Ecto neural progenitor cell (in vitro differentiated cells): ENCODE measurements around the gene CASKIN2.
"Not testable (repeated sequence)": the region's sequence is repeated elsewhere in the genome, so short reads cannot be mapped to it uniquely, and the experiment has no call there.

Experiments used
- DNase-seq: peaks from one replicate; pipeline ENCODE4 v3.0.0-alpha.2; 2018; ENCODE audit warnings: low spot score

Gene CASKIN2

DNA sequence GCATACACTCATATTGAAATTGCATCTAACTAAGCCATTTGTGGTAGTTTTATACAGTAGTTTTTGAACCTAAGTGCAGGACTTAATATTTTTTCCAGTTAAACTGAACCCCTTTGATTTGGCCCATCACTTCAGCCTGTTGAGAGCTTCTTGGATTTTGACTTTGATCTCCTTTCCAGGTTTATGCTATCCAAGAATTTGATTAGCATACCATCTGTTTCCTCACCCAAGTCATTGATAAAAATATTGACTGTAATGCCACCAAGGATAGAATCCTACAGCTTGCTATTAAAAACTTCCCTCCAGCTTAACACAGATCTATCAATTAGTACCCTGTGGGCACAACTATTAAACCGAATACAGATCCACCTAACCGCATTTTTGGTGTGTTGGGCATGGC is 51.7 kb downstream of the CASKIN2 start:
- no peak for DNase-seq

DNA sequence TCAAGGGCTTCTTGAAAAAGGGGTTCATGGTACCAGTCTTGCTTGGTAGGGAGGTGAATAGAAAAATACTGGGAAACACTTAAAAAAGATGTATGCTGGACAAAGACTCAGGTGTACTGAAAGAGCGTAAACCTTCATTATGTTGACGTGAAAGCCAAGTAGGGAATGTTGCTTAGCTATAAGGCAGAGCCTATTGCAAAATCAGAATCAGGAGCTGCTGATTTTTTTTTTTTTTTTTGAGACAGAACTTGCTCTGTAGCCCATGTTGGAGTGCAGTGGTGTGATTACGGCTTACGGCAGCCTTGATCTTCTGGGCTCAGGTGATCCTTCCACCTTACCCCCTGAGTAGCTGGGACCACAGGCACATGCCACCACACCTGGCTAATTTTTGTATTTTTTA is 55.0 kb downstream of the CASKIN2 start:
- no peak for DNase-seq

DNA sequence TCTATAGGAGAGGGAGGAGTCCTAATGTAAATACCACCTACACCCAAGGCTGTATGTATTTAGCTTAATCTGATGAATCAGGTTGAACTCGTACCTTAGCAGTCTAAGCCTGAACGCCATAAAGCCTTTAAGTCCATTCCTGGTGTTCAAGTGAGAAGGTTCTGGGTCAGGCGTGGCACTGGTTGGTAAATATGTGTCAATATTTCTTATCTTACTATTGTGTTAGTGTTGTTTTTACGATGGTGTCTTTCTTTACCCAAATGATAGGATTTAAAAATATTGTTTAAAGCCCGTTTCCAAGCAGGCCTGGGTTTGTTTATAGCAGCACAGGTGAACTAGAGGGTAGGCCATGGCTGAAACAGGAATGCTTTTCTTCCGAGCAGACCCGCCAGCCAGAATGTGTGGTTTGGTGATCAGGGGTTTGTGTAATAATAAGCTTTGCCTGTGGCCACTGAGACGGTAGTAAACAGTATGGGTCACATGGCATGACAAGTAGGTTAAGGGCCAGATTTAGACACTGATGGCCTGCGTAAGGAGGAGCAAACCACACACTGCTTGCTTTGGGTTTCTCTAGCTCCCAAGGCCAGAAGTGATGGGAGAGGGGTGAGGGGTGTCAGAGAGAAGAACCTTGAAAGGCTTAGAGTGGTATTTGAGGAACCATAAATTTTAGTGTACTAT is 55.6 kb downstream of the CASKIN2 start:
- no peak for DNase-seq

DNA sequence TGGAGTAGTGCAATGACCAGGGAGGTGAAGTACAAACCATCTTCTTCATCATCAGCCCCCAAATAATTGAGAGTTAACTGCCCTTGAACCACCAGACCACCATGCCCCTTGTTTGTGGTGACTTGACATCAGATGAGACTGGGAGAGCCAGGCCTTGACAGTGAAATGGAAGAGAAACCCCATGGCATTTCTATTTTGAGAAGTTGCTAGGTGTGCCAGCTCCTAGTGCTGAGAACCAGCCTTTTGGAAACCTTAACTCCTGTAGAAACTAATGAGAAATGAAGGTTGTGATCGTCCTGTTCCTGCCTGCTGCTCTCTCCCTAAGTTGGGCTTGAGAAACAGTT is 56.1 kb downstream of the CASKIN2 start:
- no peak for DNase-seq

DNA sequence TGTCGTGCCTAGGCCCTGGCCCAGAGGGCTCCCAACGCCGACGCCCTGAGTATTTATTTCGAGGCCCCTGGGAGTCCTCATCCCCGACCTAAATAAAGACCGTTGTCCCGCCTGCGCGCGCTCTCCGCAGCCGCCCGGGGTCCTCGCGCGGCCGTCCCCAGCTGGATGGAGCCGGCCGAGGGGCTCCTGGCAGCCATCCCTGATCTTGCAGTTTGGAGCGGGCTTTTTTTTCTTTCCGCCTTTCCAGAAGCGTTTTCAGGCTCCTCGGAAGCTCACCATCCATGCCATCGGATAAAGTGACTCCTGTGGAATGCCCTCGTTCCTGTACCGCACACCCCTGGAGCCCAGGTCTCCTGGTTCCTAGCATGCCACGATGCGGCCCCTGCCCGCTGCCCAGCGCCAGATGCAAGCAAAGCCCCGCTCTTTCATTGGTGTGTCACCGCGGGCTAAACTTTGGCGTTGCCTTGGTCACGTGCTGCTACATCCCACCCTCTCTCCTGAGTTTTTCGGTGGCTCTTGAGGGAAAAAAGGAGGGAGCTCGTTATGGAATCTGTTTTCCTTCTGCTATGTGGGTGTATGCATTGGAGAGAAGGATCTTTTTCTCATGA is 58.2 kb downstream of the CASKIN2 start:
- DNase-seq: peak; percentile 82

DNA sequence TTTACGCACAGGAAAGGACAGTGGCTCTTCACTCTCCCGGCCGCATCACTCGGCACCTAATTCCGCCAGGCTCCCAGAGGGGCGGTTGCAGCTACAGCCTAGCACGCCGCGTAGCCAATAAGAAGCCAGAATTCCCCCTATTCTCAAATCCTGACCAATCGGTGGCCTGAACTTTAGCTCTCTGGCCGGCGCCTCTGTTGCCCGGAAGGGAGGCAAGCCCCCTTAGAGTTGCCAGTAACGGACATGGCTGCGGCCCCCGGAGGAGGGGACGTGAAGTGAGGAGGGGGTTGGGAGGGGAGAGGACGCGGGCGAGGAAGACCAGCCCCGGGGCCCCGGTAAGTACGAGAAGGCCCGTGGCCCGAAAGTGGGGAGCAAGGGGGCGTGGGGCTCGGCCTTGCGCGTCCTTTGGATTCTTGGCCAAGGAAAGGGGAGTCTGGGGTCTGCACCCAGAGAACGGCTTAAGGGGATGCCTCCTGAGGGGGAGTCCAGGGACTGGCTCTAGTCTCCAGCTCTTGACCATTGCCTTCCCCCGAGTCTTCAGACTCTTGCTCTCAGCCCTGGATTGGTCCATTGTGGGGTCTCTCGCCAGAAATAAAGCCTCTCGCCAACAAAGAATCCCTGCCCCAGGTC is 58.8 kb downstream of the CASKIN2 start, which contains the start of gene TMEM94:
TSS of gene TMEM94 (plus strand) at position 219 of the 630 bp plus-strand sequence. CDS start 15,271 bp downstream, outside the sequence.
- DNase-seq: peak; percentile 98

DNA sequence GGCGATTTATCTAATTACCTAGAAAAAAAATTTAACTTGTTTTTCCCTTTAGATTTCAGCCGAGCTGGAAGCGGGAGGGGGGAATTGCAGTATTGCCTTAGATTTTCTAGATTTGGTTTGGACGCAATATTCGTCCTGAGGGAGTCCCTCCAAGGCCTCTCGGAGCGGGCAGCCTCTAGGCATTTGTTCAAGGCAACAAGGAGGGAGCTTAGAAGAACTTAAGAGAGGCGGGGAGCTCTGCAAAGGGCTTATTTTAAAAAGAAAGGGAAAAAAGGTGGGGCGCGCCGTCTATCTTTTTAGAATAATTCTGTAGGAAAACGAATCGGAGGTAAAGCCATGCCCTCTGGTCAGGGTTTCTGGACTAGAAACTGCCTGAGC is 59.3 kb downstream of the CASKIN2 start:
- no peak for DNase-seq

DNA sequence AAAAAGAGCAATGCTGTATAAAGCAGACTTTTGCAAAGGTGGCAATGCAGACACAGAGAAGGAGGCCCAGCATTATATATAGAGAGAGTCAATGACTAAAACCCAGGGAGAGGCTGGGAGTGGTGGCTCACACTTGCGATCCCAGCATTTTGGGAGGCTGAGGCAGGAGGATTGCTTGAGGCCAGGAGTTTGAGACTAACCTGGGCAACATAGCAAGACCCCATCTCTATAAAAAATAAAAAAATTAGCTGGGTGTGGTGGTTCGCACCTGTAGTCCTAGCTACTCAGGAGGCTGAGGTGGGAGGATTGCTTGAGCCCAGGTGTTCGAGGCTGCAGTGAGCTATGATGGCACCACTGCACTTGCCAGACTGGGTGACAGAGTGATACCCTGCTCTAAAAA is 60.7 kb downstream of the CASKIN2 start:
- not testable (repeated sequence) for DNase-seq

DNA sequence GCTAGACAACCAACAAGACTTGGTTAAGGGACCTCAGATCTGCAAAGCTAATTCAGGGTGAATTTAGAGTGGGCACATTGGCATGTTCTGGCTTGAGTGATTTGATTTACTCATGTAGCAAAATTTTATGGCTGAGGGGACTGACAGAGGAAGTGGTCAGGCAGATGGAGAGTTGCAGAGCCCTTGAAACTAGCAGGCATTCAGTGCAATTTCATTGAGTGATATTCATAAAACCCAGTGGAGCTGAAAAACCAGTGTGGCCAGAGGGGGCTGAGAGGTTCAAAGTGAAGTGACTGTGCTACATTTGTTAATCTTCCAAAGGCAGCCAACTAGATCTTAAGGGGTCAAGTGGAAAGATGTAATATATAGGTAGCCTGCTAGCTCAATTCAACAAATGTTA is 61.1 kb downstream of the CASKIN2 start:
- no peak for DNase-seq

DNA sequence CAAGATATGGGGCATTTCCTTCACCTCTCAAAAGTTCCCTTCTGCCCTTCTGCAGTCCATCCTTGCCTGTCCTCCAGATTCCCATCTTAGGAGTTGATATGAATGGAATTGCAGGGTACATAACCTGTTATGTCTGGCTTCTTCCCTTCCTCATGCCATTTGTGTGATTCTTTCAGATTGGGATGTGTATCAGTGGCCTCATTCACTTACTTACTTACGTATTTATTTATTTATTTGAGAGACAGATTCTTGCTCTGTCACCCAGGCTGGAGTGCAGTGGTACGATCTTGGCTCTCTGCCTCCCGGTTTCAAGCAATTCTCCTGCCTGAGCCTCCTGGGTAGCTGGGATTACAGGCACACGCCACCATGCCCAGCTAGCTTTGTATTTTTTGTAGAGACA is 65.1 kb downstream of the CASKIN2 start:
- DNase-seq: no peak
